HCT116 (cell line): ENCODE results near the gene BRD9.
"Not testable (repeated sequence)": the region's sequence is repeated elsewhere in the genome, so short reads cannot be mapped to it uniquely, and the experiment has no call there.

ENCODE experiments used
- EGR1 ChIP-seq: IDR thresholded peaks from 2 replicates; pipeline ENCODE4 v1.6.1; 2012; ENCODE audit warnings: low read depth
- EZH2 ChIP-seq: fragments of 200-600 bp; sonication (generic); IDR thresholded peaks from 2 replicates; pipeline ENCODE4 v1.6.1; 2017; ENCODE audit warnings: antibody characterized with exemption, mixed run types
- EZH2phosphoT487 ChIP-seq: fragments of 200-600 bp; IDR thresholded peaks from 2 replicates; pipeline ENCODE4 v1.6.1; 2018; ENCODE audit warnings: antibody characterized with exemption, borderline replicate concordance
- FOSL1 ChIP-seq: IDR thresholded peaks from 2 replicates; pipeline ENCODE4 v1.6.1; 2012; ENCODE audit warnings: low read depth
- POLR2A ChIP-seq: IDR thresholded peaks from 2 replicates; pipeline ENCODE4 v1.7.0; 2011; ENCODE audit warnings: borderline replicate concordance; ENCODE audit not compliant: insufficient read depth, insufficient read length; ENCODE audit errors: extremely low read depth
- RAD21 ChIP-seq: IDR thresholded peaks from 2 replicates; pipeline ENCODE4 v1.6.1; 2012; ENCODE audit warnings: low read depth, mild to moderate bottlenecking
- ZNF274 ChIP-seq: fragments of 200-500 bp; sonication (Bioruptor generic); IDR thresholded peaks from 2 replicates; pipeline ENCODE4 v1.6.1; 2014; ENCODE audit warnings: mild to moderate bottlenecking, low read depth, low read length, inconsistent platforms
- TF ChIP-seq, protein P1 (sequence below): IDR thresholded peaks from 2 replicates; pipeline ENCODE4 v1.6.1; 2012; ENCODE audit warnings: low read depth
- TF ChIP-seq, protein P2 (sequence below), 3 experiments: fragments of 200-600 bp in 1 of 3; sonication (generic) in 1 of 3; IDR thresholded peaks in 2 of 3; conservative IDR thresholded peaks in 1 of 3; 2 replicates each; pipeline ENCODE4 v1.5.1; 2012 to 2017; ENCODE audit warnings: low read depth in 2 of 3, low read length in 2 of 3, antibody characterized with exemption in 1 of 3, borderline replicate concordance in 1 of 3, control low read depth in 1 of 3, mild to moderate bottlenecking in 1 of 3, mixed read lengths in 1 of 3, mixed run types in 1 of 3, moderate library complexity in 1 of 3; ENCODE audit not compliant: insufficient read depth in 1 of 3
- TF ChIP-seq, protein P3 (sequence below): IDR thresholded peaks from 2 replicates; pipeline ENCODE4 v1.6.1; 2011; ENCODE audit warnings: mild to moderate bottlenecking, low read length, moderate library complexity; ENCODE audit not compliant: insufficient replicate concordance; ENCODE audit errors: extremely low read depth

DNA sequence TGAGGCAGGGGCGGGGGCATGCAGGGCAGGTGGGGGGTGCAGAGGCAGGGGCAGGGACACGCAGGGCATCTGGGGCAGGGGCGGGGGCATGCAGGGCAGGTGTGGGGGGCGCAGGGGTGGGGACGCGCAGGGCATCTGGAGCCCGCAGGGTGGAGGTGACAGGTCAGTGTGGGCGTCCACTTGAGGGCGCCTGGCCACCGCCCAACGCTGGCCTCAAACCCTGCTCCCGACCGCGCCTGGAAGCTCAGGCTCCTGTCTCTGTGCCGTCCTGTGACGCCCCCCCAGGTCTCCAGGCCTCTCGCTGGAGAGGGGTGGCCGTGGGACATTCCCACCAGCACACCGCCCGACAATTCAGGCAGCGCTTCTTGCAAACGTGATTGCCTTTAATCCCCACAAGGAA, 48.7 kb downstream of the BRD9 start:
- TF ChIP-seq EZH2, POLR2A, EZH2phosphoT487, FOSL1, ZNF274, EGR1: not testable (repeated sequence)
- TF ChIP-seq, protein P1, sequence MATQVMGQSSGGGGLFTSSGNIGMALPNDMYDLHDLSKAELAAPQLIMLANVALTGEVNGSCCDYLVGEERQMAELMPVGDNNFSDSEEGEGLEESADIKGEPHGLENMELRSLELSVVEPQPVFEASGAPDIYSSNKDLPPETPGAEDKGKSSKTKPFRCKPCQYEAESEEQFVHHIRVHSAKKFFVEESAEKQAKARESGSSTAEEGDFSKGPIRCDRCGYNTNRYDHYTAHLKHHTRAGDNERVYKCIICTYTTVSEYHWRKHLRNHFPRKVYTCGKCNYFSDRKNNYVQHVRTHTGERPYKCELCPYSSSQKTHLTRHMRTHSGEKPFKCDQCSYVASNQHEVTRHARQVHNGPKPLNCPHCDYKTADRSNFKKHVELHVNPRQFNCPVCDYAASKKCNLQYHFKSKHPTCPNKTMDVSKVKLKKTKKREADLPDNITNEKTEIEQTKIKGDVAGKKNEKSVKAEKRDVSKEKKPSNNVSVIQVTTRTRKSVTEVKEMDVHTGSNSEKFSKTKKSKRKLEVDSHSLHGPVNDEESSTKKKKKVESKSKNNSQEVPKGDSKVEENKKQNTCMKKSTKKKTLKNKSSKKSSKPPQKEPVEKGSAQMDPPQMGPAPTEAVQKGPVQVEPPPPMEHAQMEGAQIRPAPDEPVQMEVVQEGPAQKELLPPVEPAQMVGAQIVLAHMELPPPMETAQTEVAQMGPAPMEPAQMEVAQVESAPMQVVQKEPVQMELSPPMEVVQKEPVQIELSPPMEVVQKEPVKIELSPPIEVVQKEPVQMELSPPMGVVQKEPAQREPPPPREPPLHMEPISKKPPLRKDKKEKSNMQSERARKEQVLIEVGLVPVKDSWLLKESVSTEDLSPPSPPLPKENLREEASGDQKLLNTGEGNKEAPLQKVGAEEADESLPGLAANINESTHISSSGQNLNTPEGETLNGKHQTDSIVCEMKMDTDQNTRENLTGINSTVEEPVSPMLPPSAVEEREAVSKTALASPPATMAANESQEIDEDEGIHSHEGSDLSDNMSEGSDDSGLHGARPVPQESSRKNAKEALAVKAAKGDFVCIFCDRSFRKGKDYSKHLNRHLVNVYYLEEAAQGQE, result not testable (repeated sequence)
- TF ChIP-seq, protein P2, sequence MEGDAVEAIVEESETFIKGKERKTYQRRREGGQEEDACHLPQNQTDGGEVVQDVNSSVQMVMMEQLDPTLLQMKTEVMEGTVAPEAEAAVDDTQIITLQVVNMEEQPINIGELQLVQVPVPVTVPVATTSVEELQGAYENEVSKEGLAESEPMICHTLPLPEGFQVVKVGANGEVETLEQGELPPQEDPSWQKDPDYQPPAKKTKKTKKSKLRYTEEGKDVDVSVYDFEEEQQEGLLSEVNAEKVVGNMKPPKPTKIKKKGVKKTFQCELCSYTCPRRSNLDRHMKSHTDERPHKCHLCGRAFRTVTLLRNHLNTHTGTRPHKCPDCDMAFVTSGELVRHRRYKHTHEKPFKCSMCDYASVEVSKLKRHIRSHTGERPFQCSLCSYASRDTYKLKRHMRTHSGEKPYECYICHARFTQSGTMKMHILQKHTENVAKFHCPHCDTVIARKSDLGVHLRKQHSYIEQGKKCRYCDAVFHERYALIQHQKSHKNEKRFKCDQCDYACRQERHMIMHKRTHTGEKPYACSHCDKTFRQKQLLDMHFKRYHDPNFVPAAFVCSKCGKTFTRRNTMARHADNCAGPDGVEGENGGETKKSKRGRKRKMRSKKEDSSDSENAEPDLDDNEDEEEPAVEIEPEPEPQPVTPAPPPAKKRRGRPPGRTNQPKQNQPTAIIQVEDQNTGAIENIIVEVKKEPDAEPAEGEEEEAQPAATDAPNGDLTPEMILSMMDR (IDR thresholded peaks at IDR 0.05 in 2 of 3, conservative IDR thresholded peaks at IDR 0.05 in 1 of 3; ENCODE audit: borderline replicate concordance in 1 of 3, insufficient read depth in 1 of 3, low read depth in 2 of 3, low read length in 2 of 3), result 0 out of 6 replicates have a peak, but pooled peaks of 1 of the 3 experiments have one; percentile 5
- TF ChIP-seq, protein P3, sequence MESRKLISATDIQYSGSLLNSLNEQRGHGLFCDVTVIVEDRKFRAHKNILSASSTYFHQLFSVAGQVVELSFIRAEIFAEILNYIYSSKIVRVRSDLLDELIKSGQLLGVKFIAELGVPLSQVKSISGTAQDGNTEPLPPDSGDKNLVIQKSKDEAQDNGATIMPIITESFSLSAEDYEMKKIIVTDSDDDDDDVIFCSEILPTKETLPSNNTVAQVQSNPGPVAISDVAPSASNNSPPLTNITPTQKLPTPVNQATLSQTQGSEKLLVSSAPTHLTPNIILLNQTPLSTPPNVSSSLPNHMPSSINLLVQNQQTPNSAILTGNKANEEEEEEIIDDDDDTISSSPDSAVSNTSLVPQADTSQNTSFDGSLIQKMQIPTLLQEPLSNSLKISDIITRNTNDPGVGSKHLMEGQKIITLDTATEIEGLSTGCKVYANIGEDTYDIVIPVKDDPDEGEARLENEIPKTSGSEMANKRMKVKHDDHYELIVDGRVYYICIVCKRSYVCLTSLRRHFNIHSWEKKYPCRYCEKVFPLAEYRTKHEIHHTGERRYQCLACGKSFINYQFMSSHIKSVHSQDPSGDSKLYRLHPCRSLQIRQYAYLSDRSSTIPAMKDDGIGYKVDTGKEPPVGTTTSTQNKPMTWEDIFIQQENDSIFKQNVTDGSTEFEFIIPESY, result not testable (repeated sequence)
- TF ChIP-seq RAD21, result peak; percentile 45
